GDM1 (cell line): ENCODE measurements around the gene OR7G2.
"Not testable (repeated sequence)": the region's sequence is repeated elsewhere in the genome, so short reads cannot be mapped to it uniquely, and the experiment has no call there.

ENCODE experiments used
- DNase-seq: peaks from one replicate; lab custom pipeline; 2025; lab: John Stamatoyannopoulos, UW

Gene OR7G2

DNA sequence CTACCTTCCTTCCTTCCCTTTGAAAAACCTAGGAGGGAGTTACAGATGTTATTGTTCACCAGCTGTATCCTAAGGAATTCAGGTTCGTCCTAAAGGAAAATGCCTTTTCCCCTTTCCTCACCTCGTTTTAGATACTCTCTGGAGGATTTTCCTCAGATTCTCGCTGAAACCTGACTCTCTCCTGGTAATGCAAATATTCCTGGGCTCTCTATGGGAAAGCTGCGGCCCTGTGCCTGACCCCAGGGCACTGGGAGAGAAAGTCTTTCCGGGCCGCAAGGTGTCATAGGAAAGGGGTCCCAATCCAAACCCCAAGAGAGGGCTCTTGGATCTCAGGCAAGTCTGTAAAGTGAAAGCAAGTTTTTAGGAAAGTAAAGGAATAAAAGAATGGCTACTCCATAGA lies 33.5 kb downstream of the OR7G2 start:
- no peak for DNase-seq

DNA sequence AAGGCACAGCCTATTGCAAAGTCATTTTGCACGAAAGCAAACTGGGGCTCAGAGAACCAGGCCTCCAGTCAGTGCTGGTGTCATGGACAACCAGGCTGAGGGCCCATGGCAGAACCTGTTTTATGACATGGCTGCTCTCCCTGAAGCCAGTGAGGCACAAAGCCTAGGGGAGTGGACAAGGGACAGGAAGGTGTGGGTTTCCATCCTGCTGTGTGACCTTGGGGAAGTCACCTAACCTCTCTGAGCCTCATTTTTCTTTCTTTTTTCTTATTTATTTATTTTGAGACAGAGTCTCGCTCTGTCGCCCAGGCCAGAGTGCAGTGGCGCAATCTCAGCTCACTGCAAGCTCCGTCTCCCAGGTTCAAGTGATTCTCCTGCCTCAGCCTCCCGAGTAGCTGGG lies 35.6 kb downstream of the OR7G2 start:
- not testable (repeated sequence) for DNase-seq

DNA sequence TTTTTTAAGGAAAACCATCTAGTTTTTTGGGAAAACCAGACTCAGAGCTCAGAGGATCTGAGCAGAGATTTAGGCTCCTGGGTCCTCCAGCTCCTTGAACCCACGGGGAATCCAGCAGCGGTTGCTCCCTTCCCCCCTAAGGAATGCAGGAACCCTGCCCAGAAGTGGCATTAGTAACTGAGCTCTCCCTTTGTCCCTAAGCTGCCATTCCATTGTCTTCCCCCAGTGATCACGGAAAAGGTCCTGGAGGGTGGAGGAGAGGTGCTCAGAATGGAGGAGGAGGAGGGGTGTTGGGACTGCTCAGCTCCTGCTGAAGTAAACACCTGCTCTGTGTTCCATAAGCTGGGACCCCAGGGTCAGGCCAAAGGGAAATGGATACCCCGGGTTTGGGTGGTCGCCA lies 37.2 kb downstream of the OR7G2 start:
- no peak for DNase-seq

DNA sequence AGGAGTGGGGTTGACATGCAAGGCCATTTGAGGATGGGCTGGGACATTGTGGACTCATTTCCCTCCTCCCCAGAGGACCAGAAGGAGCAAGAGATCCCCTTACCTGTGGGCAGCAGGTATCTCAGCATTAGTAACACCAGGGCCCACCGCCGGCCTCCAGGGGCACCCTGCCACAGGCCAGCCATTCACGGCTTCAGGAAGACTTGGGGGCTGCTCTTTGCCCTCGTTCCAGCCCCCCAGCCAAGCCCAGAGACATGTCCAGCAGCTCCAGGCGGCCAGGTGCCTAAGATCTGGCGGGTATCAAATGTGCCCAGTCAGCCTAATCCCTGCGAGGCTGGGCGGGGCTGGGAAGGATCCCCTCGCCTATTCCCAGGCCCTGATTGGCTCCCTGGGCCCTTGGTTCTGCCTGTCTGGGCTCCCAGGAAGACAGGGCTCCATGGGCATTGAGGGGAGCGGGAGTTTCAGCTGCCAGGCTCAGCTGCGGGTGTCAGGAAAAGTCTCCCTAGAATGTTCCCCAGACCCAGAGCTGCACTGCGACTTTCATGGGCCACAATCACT lies 41.7 kb downstream of the OR7G2 start:
- no peak for DNase-seq

DNA sequence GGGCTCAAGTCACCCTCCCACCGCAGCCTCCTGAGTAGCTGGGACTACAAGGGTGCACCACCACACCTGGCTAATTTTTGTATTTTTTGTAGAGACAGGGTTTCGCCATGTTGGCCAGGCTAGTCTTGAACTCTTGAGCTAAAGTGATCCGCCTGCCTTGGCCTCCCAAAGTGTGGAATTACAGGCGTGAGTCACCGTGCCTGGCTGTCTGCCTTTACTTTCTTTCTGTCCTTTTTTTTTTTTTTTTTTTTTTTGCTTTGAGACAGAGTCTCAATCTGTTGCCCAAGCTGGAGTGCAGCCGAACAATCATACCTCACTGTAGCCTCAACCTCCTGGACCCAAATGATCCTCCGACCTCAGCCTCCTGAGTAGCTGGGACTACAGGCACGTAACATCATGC lies 45.4 kb downstream of the OR7G2 start:
- no peak for DNase-seq

DNA sequence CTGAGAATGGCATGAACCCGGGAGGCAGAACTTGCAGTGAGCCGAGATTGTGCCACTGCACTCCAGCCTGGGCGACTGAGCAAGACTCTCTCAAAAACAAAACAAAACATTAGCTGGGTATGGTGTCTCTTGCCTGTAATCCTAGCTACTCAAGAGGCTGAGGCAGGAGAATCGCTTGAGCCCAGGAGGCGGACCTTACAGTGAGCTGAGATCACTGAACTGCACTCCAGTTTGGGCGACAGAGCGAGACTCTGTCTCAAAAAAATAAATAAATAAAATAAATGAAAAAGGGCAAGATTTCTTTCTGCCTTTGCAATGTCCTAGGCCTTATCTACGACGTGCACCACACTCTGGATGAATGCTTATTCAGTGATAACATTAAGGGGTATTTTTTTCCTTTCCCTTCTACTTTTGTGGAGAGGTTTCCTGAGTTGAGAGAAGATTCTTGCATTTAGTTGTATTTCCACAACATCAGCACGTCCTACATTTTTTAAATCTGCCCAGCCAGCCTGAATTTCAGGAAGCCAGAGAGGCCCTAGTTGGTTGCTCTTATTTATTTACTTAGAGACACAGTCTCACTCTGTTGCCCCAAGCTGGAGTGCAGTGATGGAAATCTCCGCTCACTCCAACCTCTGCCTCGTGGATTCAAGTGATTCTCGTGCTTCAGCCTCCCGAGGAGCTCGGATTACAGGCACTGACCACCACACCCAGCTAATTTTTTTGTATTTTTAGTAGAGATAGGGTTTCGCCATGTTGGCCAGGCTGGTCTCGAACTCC lies 46.5 kb downstream of the OR7G2 start:
- no peak for DNase-seq

DNA sequence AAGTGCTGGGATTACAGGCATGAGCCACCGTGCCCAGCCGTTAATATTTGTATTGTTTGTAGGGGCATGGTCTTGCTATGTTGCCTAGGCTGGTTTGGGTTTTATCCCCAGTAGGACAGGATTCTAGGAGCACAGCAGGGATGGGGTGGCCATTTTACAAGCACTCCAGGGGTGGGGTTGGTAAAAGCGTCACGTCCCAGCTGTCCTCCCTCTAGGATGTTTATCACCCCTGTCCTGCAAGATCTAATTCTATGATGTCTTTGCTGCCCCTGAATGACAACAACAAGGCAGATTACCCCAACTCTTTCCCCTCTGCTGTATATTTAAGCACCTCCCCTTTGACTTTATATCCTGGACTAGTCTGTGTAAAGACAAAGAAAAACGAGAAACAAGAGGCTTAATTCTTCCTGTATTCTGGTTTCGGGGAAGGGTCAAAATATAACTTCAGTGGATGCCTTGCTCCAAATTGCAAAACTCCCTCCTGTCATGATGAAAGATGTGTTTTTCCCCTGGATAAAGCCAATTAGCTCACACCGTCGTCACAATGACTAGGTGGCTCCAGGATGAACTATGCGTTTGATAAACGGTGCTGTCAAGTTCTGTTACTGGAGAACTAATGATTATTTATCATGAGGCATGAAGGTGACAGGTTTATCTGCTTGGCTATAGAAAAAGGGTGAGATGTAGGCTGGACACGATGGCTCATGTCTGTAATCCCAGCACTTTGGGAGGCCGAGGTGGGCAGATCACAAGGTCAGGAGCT lies 48.2 kb downstream of the OR7G2 start:
- DNase-seq: no peak

DNA sequence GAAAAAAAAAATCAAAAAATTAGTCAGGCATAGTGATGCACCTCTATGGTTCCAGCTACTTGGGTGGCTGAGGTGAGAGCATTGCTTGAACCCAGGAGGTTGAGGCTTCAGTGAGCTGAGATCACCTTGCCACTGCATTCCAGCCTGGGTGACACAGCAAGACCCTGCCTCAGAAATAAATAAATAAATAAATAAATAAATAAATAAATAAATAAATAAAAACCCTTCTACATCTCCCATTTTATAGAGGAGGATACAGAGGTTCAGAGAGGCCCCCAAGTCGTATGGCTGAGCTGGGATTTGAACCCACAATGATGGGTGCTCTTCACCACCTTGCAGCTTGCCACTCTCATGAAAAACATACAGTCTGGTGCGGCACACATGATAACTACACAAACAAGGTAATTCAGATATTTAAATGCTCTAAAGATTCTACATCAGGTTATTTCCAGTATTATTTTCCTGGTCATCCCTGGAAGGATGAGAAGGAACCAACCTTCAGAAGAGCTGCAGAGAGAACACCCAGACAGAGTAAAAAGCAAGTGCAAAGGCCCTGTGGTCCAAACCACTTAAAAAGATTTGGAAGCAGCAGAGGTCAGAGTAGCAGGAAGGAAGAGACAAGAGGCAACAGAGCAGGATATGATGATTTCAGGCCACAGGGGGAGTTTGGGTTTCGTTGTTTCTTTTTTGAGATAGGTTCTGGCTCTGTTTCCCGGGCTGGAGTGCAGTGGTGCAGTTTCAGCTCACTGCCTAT lies 49.6 kb downstream of the OR7G2 start:
- DNase-seq: no peak

DNA sequence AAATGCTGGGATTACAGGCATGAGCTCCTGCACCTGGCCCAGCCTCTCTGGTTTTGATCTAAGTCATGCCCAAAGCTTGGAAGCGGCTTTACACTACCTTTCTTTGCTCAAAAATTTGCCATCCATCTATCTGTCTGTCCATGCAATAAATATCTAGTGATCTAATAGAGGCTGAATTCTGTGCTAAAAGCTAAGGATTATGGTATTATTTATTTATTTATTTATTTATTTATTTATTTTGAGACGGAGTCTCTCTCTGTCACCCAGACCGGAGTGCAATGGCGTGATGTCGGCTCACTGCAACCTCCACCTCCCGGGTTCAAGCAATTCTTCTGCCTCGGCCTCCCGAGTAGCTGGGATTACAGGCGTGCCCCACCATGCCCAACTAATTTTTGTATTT lies 51.1 kb downstream of the OR7G2 start:
- DNase-seq: not testable (repeated sequence)

DNA sequence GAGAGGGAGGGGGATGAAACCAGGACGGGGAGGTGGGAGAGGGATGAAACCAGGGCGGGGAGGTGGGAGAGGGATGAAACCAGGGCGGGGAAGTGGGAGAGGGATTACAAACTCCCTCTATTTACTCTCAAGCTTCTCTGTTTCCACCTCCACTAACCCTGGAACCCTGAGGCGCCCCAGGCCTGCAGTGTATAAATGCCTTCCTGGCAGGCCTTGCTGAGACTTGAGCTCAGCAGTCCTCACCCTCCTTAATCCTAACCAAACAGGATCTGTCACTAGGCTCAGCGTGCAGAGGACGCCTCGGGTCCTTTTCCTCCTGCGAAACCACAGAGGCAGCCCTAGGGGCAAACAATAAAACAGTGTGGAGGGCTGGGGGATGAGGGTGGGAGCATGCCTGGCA lies 52.5 kb downstream of the OR7G2 start:
- DNase-seq: no peak

DNA sequence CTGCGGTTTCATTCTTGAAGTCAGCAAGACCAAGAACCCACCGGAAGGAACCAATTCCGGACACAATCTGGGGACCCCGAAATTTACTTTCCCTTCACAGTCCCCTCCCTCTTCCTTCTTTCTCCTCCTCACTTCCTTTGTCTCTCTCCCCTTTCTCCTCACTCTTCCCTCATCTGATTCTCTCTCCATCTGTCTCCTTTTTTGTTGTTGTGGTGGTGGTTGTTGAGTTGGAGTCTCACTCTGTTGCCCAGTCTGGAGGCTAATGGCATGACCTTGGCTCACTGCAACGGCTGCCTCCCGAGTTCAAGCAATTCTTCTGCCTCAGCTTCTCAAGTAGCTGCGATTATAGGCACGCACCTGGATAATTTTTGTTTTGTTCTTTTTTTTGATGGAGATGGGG lies 53.1 kb downstream of the OR7G2 start:
- no peak for DNase-seq

DNA sequence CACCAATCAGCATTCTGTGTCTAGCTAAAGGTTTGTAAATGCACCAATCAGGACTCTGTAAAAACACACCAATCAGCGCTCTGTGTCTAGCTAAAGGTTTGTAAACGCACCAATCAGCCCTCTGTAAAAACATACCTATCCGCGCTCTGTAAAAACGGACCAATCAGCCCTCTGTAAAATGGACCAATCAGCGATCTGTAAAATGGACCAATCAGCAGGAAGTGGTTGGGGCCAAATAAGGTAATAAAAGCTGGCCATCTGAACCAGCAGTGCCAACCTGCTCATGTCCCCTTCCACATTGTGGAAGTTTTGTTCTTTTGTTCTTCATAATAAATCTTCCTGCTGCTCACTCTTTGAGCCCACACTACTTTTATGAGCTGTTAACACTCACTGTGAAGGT lies 53.6 kb downstream of the OR7G2 start:
- not testable (repeated sequence) for DNase-seq

DNA sequence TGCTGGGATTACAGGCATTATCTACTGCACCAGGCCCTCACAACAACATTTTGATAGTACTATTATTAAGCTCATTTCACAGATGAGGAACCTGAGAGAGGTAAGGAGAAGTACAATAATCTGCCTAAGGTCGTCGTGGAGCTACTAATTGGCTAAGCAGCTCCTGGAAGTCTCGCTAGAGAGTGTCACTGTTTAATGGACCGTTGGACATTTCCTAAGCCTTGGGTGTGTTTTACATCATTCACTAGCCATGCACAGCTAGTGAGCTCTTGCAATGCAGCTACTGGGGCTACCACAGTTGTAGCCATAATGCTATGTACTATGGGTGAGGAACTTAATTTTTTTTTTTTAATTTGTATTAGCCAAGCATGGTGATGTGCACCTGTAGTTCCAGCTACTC lies 54.4 kb downstream of the OR7G2 start:
- DNase-seq: no peak
